Endothelial cell of umbilical vein (primary cell): Measurements from ENCODE around the gene LCN2. TPM values are rescaled to one million over a fixed set of nuclear protein-coding genes. Genes with fewer than 3 reads are reported as not detected.

Source experiments
- BruUV-seq: library from RNA; stranded (reverse); fragments of 400-500 nt; replicated peaks from 2 replicates; lab custom pipeline; 2021; lab: Mats Ljungman, UMichigan
- CTCF ChIA-PET: fragments of 300-600, 350-600 bp; sonication (Branson Sonifier 250); formaldehyde crosslinking; loops from one replicate; lab custom pipeline; 2021; ENCODE audit warnings: antibody characterized with exemption, inconsistent platforms; lab: Charles Lee
- POLR2A ChIA-PET: fragments of 300-600, 350-600 bp; sonication (Branson Sonifier 250); formaldehyde crosslinking; loops from one replicate; lab custom pipeline; 2021; ENCODE audit warnings: antibody characterized with exemption, inconsistent platforms; lab: Charles Lee
- DNase-seq: peaks from one replicate; pipeline ENCODE4 v3.0.0-alpha.2; 2011; ENCODE audit warnings: low read depth, low spot score
- FAIRE-seq: peaks from 2 replicates; lab custom pipeline; 2011; peaks lifted over from hg19 to GRCh38; lab: Jason Lieb, UNC
- H2AFZ ChIP-seq: 2 replicates; pipeline ENCODE4 v1.6.0; 2012; ENCODE audit warnings: low read depth, low read length, control low read depth, inconsistent platforms
- H3K27ac ChIP-seq: 2 replicates; pipeline ENCODE4 v1.5.1; 2011; ENCODE audit warnings: low read depth, mild to moderate bottlenecking, control low read depth, low read length, moderate library complexity; ENCODE audit not compliant: insufficient read depth
- H3K27me3 ChIP-seq, 2 experiments: 2 replicates each; pipeline versions ENCODE4 v1.6.0 to v1.6.1; 2011; ENCODE audit warnings: low read length in 2 of 2, mixed read lengths in 1 of 2; ENCODE audit not compliant: control insufficient read depth in 2 of 2, insufficient read depth in 2 of 2
- H3K36me3 ChIP-seq, 2 experiments: 2 replicates in 1 of 2; 3 replicates in 1 of 2; pipeline ENCODE4 v1.5.1; 2011; ENCODE audit warnings: low read length in 2 of 2, mild to moderate bottlenecking in 1 of 2, moderate library complexity in 1 of 2; ENCODE audit not compliant: control insufficient read depth in 2 of 2, insufficient read depth in 2 of 2; ENCODE audit errors: extremely low read depth in 1 of 2
- H3K4me1 ChIP-seq: 3 replicates; pipeline ENCODE4 v1.5.1; 2011; ENCODE audit warnings: mild to moderate bottlenecking, low read length; ENCODE audit not compliant: control insufficient read depth, insufficient read depth; ENCODE audit errors: extremely low read depth
- H3K4me2 ChIP-seq: 2 replicates; pipeline ENCODE4 v1.6.1; 2011; ENCODE audit warnings: low read length, control low read depth, mixed read lengths; ENCODE audit not compliant: insufficient read depth
- H3K4me3 ChIP-seq, 3 experiments: fragments of 200-600 bp in 1 of 3; sonication (generic), shearing (Covaris generic) in 1 of 3; replicated peaks in 1 of 3; 2 replicates each; pipeline ENCODE4 v1.5.1; 2011 to 2016; ENCODE audit warnings: control low read depth in 3 of 3, low read length in 3 of 3, mild to moderate bottlenecking in 2 of 3, inconsistent platforms in 1 of 3, low read depth in 1 of 3, moderate library complexity in 1 of 3; ENCODE audit not compliant: insufficient read depth in 1 of 3
- H3K79me2 ChIP-seq: 2 replicates; pipeline ENCODE4 v1.6.0; 2012; ENCODE audit warnings: low read length, inconsistent platforms; ENCODE audit not compliant: control insufficient read depth, insufficient read depth
- H3K9ac ChIP-seq: replicated peaks from 2 replicates; pipeline ENCODE3; 2011; ENCODE audit warnings: low read length, control low read depth; ENCODE audit not compliant: insufficient read depth; ENCODE audit errors: extremely low read depth
- H3K9me1 ChIP-seq: replicated peaks from 3 replicates; pipeline ENCODE4 v1.6.0; 2011; ENCODE audit warnings: mild to moderate bottlenecking, low read length; ENCODE audit not compliant: control insufficient read depth, insufficient read depth; ENCODE audit errors: extremely low read depth
- H3K9me3 ChIP-seq: replicated peaks from 2 replicates; pipeline ENCODE4 v1.5.1; 2012; ENCODE audit warnings: low read length, inconsistent platforms; ENCODE audit not compliant: control insufficient read depth, insufficient read depth
- H4K20me1 ChIP-seq: replicated peaks from 2 replicates; pipeline ENCODE3; 2011; ENCODE audit warnings: mild to moderate bottlenecking, low read length; ENCODE audit not compliant: control insufficient read depth, insufficient read depth; ENCODE audit errors: extremely low read depth
- CTCF ChIP-seq, 2 donors: IDR thresholded peaks; 1 replicate in 1 of 2; 2 replicates in 1 of 2; pipeline ENCODE4 v1.5.1; 2011; ENCODE audit warnings: low read length in 2 of 2, mild to moderate bottlenecking in 2 of 2, moderate library complexity in 2 of 2, control low read depth in 1 of 2, inconsistent platforms in 1 of 2, low read depth in 1 of 2; ENCODE audit not compliant: insufficient read depth in 1 of 2; ENCODE audit errors: extremely low read depth in 1 of 2
- EZH2 ChIP-seq: IDR thresholded peaks from 2 replicates; pipeline ENCODE4 v1.6.1; 2012; ENCODE audit warnings: borderline replicate concordance, low read depth, mild to moderate bottlenecking, moderate library complexity, low read length, inconsistent platforms; ENCODE audit not compliant: severe bottlenecking
- FOS ChIP-seq: IDR thresholded peaks from 2 replicates; pipeline ENCODE4 v1.6.1; 2011; ENCODE audit warnings: mild to moderate bottlenecking, low read length, moderate library complexity, borderline replicate concordance; ENCODE audit not compliant: insufficient read depth
- GATA2 ChIP-seq: IDR thresholded peaks from 2 replicates; pipeline ENCODE4 v1.7.0; 2011; ENCODE audit warnings: low read depth, mild to moderate bottlenecking, moderate library complexity, mixed read lengths, low read length; ENCODE audit not compliant: insufficient read length, insufficient read depth
- JUN ChIP-seq: IDR thresholded peaks from 2 replicates; pipeline ENCODE4 v1.6.1; 2011; ENCODE audit warnings: borderline replicate concordance, low read depth; ENCODE audit not compliant: insufficient read length, insufficient read depth
- MAX ChIP-seq: IDR thresholded peaks from 2 replicates; pipeline ENCODE4 v1.6.1; 2011; ENCODE audit not compliant: insufficient read depth, insufficient read length
- MYC ChIP-seq: IDR thresholded peaks from one replicate; pipeline ENCODE4 v1.6.1; 2011; ENCODE audit warnings: mild to moderate bottlenecking, low read depth, low read length
- POLR2A ChIP-seq: IDR thresholded peaks from 2 replicates; pipeline ENCODE4 v1.6.1; 2012; ENCODE audit warnings: low read depth, mild to moderate bottlenecking, control low read depth, low read length
- POLR2AphosphoS5 ChIP-seq: IDR thresholded peaks from 2 replicates; pipeline ENCODE4 v1.6.1; 2012; ENCODE audit warnings: low read depth, mild to moderate bottlenecking, control low read depth, low read length, moderate library complexity; ENCODE audit not compliant: insufficient read depth
- dilution Hi-C: fragments of 300-500 bp; cut with MboI; formaldehyde crosslinking; loops from one replicate; pipeline ENCODE4 v1.15.0; 2019; ENCODE audit warnings: low sequenced_read_pairs; ENCODE audit not compliant: extremely low pct_ligation_motif_present
- intact Hi-C: fragments of 100-400 bp; cut with micrococcal nuclease; formaldehyde crosslinking; loops from one replicate; pipeline ENCODE4 v1.10.0; 2022
- polyA plus RNA-seq, 4 experiments: library from polyadenylated mRNA; depleted of rRNA in 3 of 4; stranded (reverse) in 3 of 4; unstranded in 1 of 4; fragments of >200 nt; gene quantifications; 2 replicates each; pipeline versions ENCODE4 v1.2.1 to v1.2.3, GENCODE V29; 2011 to 2012; ENCODE audit warnings: missing spikeins in 1 of 4
- total RNA-seq: library from RNA; stranded (reverse); gene quantifications from 2 replicates; pipeline ENCODE4 v1.2.3, GENCODE V29; 2021

Gene LCN2
- total and polyA plus RNA-seq, 2 donors (not counting 3 experiments of a cell fraction or from before 2014, with no cell fraction given): not detected

GRCh38 chr9:128102196-128102595, 47.1 kb upstream of the LCN2 start:
- DNase-seq: no peak
- Histone ChIP-seq H3K9ac (no peak overlapping the region), H4K20me1 (no peaks in the 10 kb centered on the region), H3K27me3 (no peaks in the 10 kb centered on the region), H3K36me3 (peaks cover 16 to 43% of the 10 kb centered on the region in 2 experiments), H3K4me1 (peaks cover 30% of the 10 kb centered on the region), H3K4me2 (no peak overlapping the region), H2AFZ (no peak overlapping the region), H3K9me3 (no peaks in the 10 kb centered on the region), H3K79me2 (peaks cover 26% of the 10 kb centered on the region), H3K27ac (no peak overlapping the region), H3K9me1 (no peaks in the 10 kb centered on the region), H3K4me3 (no peak overlapping the region)
- POLR2A ChIA-PET: no interaction called here
- no TSS peak for BruUV-seq
- TF ChIP-seq MYC: no peak
- TF ChIP-seq POLR2AphosphoS5: no peak
- TF ChIP-seq CTCF (IDR thresholded peaks at IDR 0.05; ENCODE audit: extremely low read depth in 1 of 2, insufficient read depth in 1 of 2, low read depth in 1 of 2, low read length in 2 of 2): no peak
- no peak for TF ChIP-seq JUN
- TF ChIP-seq GATA2: no peak
- TF ChIP-seq MAX: no peak
- no peak for TF ChIP-seq EZH2
- no peak for TF ChIP-seq FOS
- TF ChIP-seq POLR2A: no peak
- no peak for FAIRE-seq
- dilution Hi-C loops: no loop called here
- intact Hi-C loops: no loop called here
- CTCF ChIA-PET: no interaction called here
